Parathyroid adenoma (tissue), 2 donors: ENCODE measurements around the gene SLC4A1.

ENCODE experiments used
- H2AFZ ChIP-seq: fragments of 300-600 bp; sonication (generic); one replicate; pipeline ENCODE4 v1.7.0; 2017; ENCODE audit warnings: antibody characterized with exemption, mild to moderate bottlenecking
- H3K27ac ChIP-seq: fragments of 300-600 bp; sonication (generic); one replicate; pipeline ENCODE4 v1.7.0; 2017
- H3K27me3 ChIP-seq: fragments of 300-600 bp; sonication (generic); one replicate; pipeline ENCODE4 v1.7.0; 2017; ENCODE audit warnings: low read length; ENCODE audit not compliant: control insufficient read depth, insufficient read depth
- H3K36me3 ChIP-seq: fragments of 300-600 bp; sonication (generic); one replicate; pipeline ENCODE4 v1.7.0; 2017; ENCODE audit warnings: low read length; ENCODE audit not compliant: control insufficient read depth, insufficient read depth
- H3K4me1 ChIP-seq: fragments of 300-600 bp; sonication (generic); one replicate; pipeline ENCODE4 v1.7.0; 2017; ENCODE audit warnings: control low read depth
- H3K4me2 ChIP-seq: fragments of 300-600 bp; sonication (generic); one replicate; pipeline ENCODE4 v1.7.0; 2017; ENCODE audit warnings: low read length
- H3K4me3 ChIP-seq: fragments of 300-600 bp; sonication (generic); one replicate; pipeline ENCODE4 v1.7.0; 2017; ENCODE audit warnings: low read depth, low read length
- H3K79me2 ChIP-seq: fragments of 300-600 bp; sonication (generic); one replicate; pipeline ENCODE4 v1.7.0; 2017; ENCODE audit warnings: control low read depth
- H3K9ac ChIP-seq: fragments of 300-600 bp; sonication (generic); one replicate; pipeline ENCODE4 v1.7.0; 2017; ENCODE audit warnings: mild to moderate bottlenecking
- H3K9me3 ChIP-seq: fragments of 300-600 bp; sonication (generic); one replicate; pipeline ENCODE4 v1.7.0; 2017; ENCODE audit warnings: low read length; ENCODE audit not compliant: control insufficient read depth
- CTCF ChIP-seq: fragments of 300-600 bp; sonication (generic); IDR thresholded peaks from one replicate; pipeline ENCODE4 v1.7.0; 2017; ENCODE audit warnings: antibody characterized with exemption, mild to moderate bottlenecking
- donor health status: primary hyperparathyroidism.

The SLC4A1 gene

DNA sequence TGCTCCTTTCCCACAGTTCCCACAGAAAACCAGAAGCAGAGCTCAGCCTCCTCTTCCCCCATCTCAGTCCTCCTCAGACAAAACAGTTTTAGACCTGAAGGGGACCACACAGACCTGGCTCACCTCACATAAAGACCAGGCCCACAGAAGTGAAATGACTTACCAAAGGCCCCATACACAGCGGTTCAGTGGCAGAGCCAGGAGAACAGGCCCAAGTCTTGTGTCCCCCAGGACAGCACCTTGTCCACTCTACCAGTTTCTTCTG is 53.8 kb downstream of the SLC4A1 start:
- Histone ChIP-seq H3K9me3 (no peaks in the 10 kb centered on the region), H3K4me3 (no peak overlapping the region), H3K4me2 (no peak overlapping the region), H3K79me2 (peaks cover 41% of the 10 kb centered on the region), H3K36me3 (no peaks in the 10 kb centered on the region), H3K27ac (no peak overlapping the region), H3K4me1 (peaks cover 20% of the 10 kb centered on the region), H3K9ac (no peak overlapping the region), H3K27me3 (no peaks in the 10 kb centered on the region), H2AFZ (no peak overlapping the region)
- no peak for TF ChIP-seq CTCF

DNA sequence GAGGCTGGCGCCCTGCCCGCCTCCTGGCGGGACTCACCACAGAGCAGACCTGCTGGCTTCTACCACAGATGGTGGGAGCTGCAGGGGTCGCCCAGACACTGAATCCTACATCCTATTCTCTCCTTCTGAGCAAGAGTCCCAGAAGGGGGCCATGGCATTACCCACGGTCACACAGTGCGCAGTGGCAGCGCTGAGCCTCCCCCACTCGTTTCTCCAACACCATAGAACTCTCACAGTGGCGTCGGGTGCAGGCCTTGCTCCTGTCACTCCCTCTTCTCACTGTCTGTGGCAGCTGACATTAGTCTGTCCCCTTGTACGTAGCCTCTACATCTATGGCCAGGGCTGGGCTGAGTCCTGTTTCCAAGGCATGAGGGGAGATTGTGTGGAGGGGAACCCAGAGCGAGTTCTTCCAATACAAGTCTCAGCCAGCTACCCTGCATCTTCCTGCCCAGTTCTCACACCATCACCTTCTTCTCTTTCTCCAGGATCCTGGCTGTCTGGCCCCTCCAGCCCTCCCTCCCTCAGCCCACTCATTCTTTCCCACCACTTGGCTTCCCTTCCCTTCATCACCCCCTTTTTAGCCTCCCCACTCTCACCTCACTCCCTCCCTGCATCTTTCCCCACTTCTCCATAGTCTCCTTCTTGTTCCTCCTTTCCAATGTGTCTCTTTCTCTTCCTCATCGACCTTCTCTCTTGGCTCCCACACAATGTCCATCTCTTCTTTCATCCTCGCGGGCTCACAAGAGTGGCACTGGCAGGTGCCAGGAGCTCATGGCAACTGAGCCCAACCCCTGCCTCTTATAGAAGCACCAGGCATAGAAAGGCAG is 54.3 kb downstream of the SLC4A1 start:
- H3K4me2 ChIP-seq: no peak overlapping the region
- H3K27me3 ChIP-seq: no peaks in the 10 kb centered on the region
- H3K9ac ChIP-seq: no peak overlapping the region
- no peak for TF ChIP-seq CTCF
- H3K79me2 ChIP-seq: peaks cover 41% of the 10 kb centered on the region
- H3K9me3 ChIP-seq: no peaks in the 10 kb centered on the region
- no peak overlapping the region for H3K27ac ChIP-seq
- H3K36me3 ChIP-seq: no peaks in the 10 kb centered on the region
- H2AFZ ChIP-seq: no peak overlapping the region
- H3K4me1 ChIP-seq: peaks cover 20% of the 10 kb centered on the region
- H3K4me3 ChIP-seq: no peak overlapping the region

DNA sequence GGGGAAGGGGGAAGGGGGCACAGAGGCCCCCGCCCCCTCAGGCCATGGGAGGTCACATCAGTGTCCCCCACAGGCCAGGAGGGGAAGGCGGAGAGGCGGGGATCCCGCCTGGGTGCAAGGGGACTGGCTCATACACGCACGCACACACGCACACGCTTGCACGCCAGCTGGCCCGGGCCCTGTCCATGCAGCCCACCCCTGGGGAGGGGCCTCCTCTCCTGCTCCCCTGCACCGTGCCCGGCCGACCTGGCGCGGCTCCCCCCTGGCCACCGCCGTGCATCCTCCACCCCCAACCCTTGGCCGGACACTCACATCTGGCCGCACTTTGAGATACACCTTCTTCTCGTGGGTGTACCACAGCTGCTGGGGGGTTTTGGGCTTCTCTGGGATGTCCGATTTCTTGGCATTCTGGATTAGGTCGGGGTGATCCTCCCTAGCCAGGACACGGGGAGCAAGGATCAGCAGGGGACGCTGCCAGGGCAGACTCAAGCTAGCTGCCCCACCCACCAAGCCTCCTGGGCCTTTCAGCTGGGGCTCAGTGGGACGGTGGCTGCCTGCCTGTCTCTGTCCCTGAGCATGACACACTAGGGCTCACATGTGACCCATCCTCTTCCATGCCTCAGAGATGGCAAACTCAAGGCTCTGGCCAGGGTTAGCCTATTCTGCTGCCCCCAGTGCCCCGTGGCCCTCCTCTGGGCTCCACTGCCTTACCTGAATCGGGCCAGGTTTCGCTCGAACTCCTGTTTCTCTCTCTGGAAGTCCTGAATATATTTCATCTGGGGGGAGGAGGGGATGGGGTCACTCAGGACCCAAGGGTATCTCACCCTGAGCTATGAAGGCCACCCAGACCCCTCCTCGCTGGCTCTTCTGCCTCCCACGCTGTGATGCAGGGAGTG is 55.2 kb downstream of the SLC4A1 start:
- no peak overlapping the region for H3K4me3 ChIP-seq
- TF ChIP-seq CTCF: no peak
- H3K27ac ChIP-seq: no peak overlapping the region
- no peaks in the 10 kb centered on the region for H3K36me3 ChIP-seq
- no peak overlapping the region for H3K9ac ChIP-seq
- no peak overlapping the region for H3K4me2 ChIP-seq
- no peaks in the 10 kb centered on the region for H3K27me3 ChIP-seq
- peaks cover 38% of the 10 kb centered on the region for H3K79me2 ChIP-seq
- no peaks in the 10 kb centered on the region for H3K9me3 ChIP-seq
- peaks cover 16% of the 10 kb centered on the region for H3K4me1 ChIP-seq
- no peak overlapping the region for H2AFZ ChIP-seq

DNA sequence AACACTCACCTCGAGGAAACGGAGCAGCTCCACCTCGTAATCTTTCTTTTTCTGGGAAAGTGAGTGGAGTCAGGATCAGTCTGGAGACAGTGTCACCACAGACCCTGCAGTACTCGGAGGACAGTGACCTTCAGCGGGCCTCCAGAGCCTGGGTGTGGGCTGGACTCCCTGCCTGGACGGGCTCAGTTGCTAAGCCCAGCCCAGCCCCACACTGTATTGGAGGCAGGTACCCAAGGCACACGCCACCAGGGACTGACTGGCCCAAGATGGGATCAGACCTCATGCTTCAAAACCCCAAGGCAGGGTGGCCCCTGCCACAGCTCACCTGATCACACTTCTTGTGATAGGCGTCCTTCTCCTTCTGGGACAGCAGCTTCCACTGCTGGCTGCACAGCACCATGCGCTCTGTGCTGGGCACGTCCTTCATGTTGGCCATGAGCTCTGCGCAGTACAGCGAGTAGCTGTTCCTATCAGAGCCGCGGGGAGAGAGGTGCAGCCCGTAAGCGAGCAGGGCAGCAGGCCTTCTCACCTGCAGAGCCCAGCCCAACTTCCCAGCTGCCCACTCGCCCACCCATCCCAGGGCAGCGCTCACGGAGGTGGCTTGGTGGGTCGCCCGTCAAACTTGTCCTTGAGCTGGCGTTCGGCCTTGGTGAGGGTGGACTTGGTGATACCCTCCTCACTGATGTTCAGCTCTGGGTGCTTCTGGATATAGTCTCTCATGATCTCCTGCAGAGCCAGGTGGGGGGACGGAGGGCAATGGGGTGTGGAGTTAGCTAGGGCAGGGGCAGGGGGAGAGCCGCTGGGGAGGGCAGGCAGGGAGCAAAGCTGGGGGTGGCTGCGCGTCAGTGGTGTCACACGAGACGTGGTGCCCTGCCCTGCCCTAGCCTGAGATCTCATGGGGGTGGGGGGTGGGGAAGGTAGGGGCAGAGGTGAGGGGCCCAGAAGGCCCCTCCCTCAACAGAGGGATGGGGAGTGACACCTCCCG is 56.4 kb downstream of the SLC4A1 start:
- Histone ChIP-seq H3K4me3 (no peak overlapping the region), H3K9me3 (no peaks in the 10 kb centered on the region), H3K4me2 (no peak overlapping the region), H3K9ac (no peak overlapping the region), H3K27ac (no peak overlapping the region), H2AFZ (no peak overlapping the region), H3K27me3 (no peaks in the 10 kb centered on the region), H3K4me1 (peaks cover 8% of the 10 kb centered on the region), H3K79me2 (peaks cover 27% of the 10 kb centered on the region), H3K36me3 (no peaks in the 10 kb centered on the region)
- no peak for TF ChIP-seq CTCF
